HepG2 (cell line): Measurements from ENCODE around the gene CUL9. TPM values are rescaled to one million over a fixed set of nuclear protein-coding genes. Genes with fewer than 3 reads are reported as not detected.

Experiments
- HMG20B ChIP-seq: conservative IDR thresholded peaks from 2 replicates; pipeline ENCODE4 v1.6.1; 2016; ENCODE audit warnings: missing genetic modification reagents, missing compliant biosample characterization
- KDM1A ChIP-seq: IDR thresholded peaks from 2 replicates; pipeline ENCODE4 v1.6.1; 2016; ENCODE audit warnings: missing compliant biosample characterization
- KLF6 ChIP-seq: IDR thresholded peaks from 2 replicates; pipeline ENCODE4 v1.8.0; 2016; ENCODE audit warnings: missing biosample characterization, missing genetic modification reagents
- KMT2A ChIP-seq: sonication (generic); formaldehyde crosslinking; IDR thresholded peaks from 2 replicates; pipeline ENCODE4 v1.4.0; 2020; ENCODE audit warnings: missing genetic modification reagents
- MBNL3 ChIP-seq: fragments of 250-450 bp; sonication (Bioruptor Pico); conservative IDR thresholded peaks from 2 replicates; pipeline ENCODE4 v1.8.0; 2022; ENCODE audit warnings: mild to moderate bottlenecking, inconsistent platforms
- MED8 ChIP-seq: sonication (generic); formaldehyde crosslinking; IDR thresholded peaks from 2 replicates; pipeline ENCODE4 v1.8.1; 2023; ENCODE audit warnings: mild to moderate bottlenecking, missing genetic modification reagents; ENCODE audit not compliant: insufficient replicate concordance
- SNAI1 ChIP-seq: sonication (generic); formaldehyde crosslinking; IDR thresholded peaks from 2 replicates; pipeline ENCODE4 v1.5.0; 2020; ENCODE audit warnings: mild to moderate bottlenecking, missing genetic modification reagents, borderline replicate concordance
- SUZ12 ChIP-seq: fragments of 150-350 bp; IDR thresholded peaks from 2 replicates; pipeline ENCODE4 v1.6.1; 2014; ENCODE audit warnings: low read depth, low read length
- TARDBP ChIP-seq: sonication (generic); formaldehyde crosslinking; IDR thresholded peaks from 2 replicates; pipeline ENCODE4 v1.8.0; 2022; ENCODE audit warnings: mild to moderate bottlenecking, missing genetic modification reagents
- TBX2 ChIP-seq: sonication (generic); formaldehyde crosslinking; IDR thresholded peaks from 2 replicates; pipeline ENCODE4 v1.5.0; 2020; ENCODE audit warnings: missing genetic modification reagents, mild to moderate bottlenecking, borderline replicate concordance
- ZNF17 ChIP-seq: sonication (generic); formaldehyde crosslinking; IDR thresholded peaks from 2 replicates; pipeline ENCODE4 v1.5.0; 2020; ENCODE audit warnings: mild to moderate bottlenecking, missing genetic modification reagents
- ZNF225 ChIP-seq: sonication (generic); formaldehyde crosslinking; IDR thresholded peaks from 2 replicates; pipeline ENCODE4 v1.4.0; 2020; ENCODE audit warnings: mild to moderate bottlenecking, missing genetic modification reagents
- ZNF253 ChIP-seq: sonication (generic); formaldehyde crosslinking; IDR thresholded peaks from 2 replicates; pipeline ENCODE4 v1.8.0; 2022; ENCODE audit warnings: mild to moderate bottlenecking, missing genetic modification reagents, borderline replicate concordance
- ZNF335 ChIP-seq: sonication (generic); formaldehyde crosslinking; IDR thresholded peaks from 2 replicates; pipeline ENCODE4 v1.4.0; 2020; ENCODE audit warnings: missing genetic modification reagents
- ZNF569 ChIP-seq: sonication (generic); formaldehyde crosslinking; IDR thresholded peaks from 2 replicates; pipeline ENCODE4 v1.5.0; 2020; ENCODE audit warnings: mild to moderate bottlenecking, missing genetic modification reagents, moderate library complexity, borderline replicate concordance
- ZNF703 ChIP-seq: sonication (generic); formaldehyde crosslinking; IDR thresholded peaks from 2 replicates; pipeline ENCODE4 v1.5.1; 2020; ENCODE audit warnings: missing genetic modification reagents, mild to moderate bottlenecking, moderate library complexity, borderline replicate concordance
- polyA plus RNA-seq, 8 experiments: library from polyadenylated mRNA; depleted of rRNA in 3 of 8; stranded (reverse) in 7 of 8; unstranded in 1 of 8; fragments of >200 nt; fragmentation: Illumina TruSeq in 4 of 8; extraction: Trizol in 4 of 8; gene quantifications; 2 replicates each; pipeline versions ENCODE4 v1.2.1 to v1.2.3, GENCODE V29; 2011 to 2016; ENCODE audit warnings: low read depth in 4 of 8, missing spikeins in 1 of 8, mixed read lengths in 1 of 8; ENCODE audit not compliant: insufficient read depth in 1 of 8
- total RNA-seq, 5 experiments: library from RNA; depleted of rRNA; stranded (reverse); fragments of >200 nt; fragmentation: Illumina TruSeq; extraction: Trizol; gene quantifications; 2 replicates each; pipeline ENCODE4 v1.2.3, GENCODE V29; 2016; ENCODE audit warnings: low read depth in 1 of 5
- TF ChIP-seq, protein P1 (sequence below): sonication (generic); formaldehyde crosslinking; IDR thresholded peaks from 2 replicates; pipeline ENCODE4 v1.4.0; 2020; ENCODE audit warnings: mild to moderate bottlenecking, missing genetic modification reagents
- TF ChIP-seq, protein P2 (sequence below): sonication (generic); formaldehyde crosslinking; IDR thresholded peaks from 2 replicates; pipeline ENCODE4 v1.8.1; 2022; ENCODE audit warnings: mild to moderate bottlenecking, missing genetic modification reagents
- TF ChIP-seq, protein P3 (sequence below): sonication (generic); formaldehyde crosslinking; IDR thresholded peaks from 2 replicates; pipeline ENCODE4 v1.5.1; 2020; ENCODE audit warnings: mild to moderate bottlenecking, missing genetic modification reagents, borderline replicate concordance
- TF ChIP-seq, protein P4 (sequence below): sonication (generic); formaldehyde crosslinking; IDR thresholded peaks from 2 replicates; pipeline ENCODE4 v1.4.0; 2020; ENCODE audit warnings: missing genetic modification reagents, borderline replicate concordance
- TF ChIP-seq, protein P5 (sequence below): sonication (generic); formaldehyde crosslinking; IDR thresholded peaks from 2 replicates; pipeline ENCODE4 v1.5.0; 2020; ENCODE audit warnings: missing genetic modification reagents

The CUL9 gene
- total and polyA plus RNA-seq, 2 of the 13 experiments (the other 11 are each of a cell fraction or from before 2014, with no cell fraction given): 11.4 to 13.7 TPM

DNA sequence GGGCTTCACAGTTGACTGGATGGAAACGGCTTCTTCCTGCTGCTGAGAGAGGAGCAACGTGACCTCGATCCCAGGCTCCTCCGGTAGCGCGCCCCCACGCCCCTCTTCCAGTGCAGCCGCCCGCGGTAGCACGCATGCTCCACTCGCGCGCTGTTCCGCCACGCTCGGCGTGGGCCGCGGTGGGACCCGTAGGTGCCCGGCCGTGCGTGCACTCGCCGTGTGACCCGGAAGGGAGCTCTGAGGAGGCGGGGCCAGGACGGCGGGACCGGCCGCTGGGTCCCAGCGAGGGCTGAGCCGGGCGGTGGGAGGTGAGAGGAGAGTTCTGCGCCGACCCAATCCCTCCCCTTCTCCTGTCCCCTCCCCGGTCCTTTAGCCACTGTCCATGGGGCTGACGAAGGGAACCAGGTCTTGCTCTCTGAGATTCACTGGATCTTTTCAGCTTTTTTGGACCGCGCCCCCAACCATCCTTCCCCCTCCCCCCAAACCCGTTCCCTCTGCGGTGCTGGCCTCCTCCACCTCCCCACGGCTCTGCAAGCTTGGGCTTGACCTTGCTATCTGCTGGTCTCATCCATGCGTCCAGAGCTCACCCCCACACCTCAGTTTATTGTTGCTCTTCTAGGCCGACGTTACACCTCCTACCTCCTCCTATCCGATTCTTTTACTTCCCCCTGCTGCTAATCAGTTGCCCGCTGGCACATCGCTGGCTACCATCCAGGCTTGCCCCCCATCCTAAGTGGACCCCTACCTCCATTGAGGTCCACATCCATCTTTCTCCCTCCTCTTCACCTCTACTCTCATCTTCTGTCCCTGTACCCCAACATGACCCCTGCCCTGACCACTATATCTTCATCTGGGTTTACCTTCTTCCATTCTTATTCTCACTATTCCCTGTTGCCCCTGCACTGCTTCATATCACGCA, at the start of gene CUL9 (continued):
- no peak for TF ChIP-seq ZNF569 (CRISPR knock-in tag)
- TF ChIP-seq, protein P1, sequence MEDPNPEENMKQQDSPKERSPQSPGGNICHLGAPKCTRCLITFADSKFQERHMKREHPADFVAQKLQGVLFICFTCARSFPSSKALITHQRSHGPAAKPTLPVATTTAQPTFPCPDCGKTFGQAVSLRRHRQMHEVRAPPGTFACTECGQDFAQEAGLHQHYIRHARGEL: 0 out of 2 replicates have a peak, but pooled peaks have one; percentile 34
- TF ChIP-seq TARDBP (CRISPR knock-in tag): peak; percentile 96
- TF ChIP-seq ZNF335 (CRISPR knock-in tag): peak; percentile 82
- TF ChIP-seq ZNF225 (CRISPR knock-in tag): peak; percentile 41; the same call in 1 of the 2 replicates
- no peak for TF ChIP-seq HMG20B (CRISPR knock-in tag)
- TF ChIP-seq SUZ12: no peak
- TF ChIP-seq ZNF703 (CRISPR knock-in tag): no peak
- TF ChIP-seq, protein P2, sequence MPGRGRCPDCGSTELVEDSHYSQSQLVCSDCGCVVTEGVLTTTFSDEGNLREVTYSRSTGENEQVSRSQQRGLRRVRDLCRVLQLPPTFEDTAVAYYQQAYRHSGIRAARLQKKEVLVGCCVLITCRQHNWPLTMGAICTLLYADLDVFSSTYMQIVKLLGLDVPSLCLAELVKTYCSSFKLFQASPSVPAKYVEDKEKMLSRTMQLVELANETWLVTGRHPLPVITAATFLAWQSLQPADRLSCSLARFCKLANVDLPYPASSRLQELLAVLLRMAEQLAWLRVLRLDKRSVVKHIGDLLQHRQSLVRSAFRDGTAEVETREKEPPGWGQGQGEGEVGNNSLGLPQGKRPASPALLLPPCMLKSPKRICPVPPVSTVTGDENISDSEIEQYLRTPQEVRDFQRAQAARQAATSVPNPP (CRISPR knock-in tag): peak; percentile 15; the same call in 1 of the 2 replicates
- no peak for TF ChIP-seq ZNF253 (CRISPR knock-in tag)
- TF ChIP-seq, protein P3, sequence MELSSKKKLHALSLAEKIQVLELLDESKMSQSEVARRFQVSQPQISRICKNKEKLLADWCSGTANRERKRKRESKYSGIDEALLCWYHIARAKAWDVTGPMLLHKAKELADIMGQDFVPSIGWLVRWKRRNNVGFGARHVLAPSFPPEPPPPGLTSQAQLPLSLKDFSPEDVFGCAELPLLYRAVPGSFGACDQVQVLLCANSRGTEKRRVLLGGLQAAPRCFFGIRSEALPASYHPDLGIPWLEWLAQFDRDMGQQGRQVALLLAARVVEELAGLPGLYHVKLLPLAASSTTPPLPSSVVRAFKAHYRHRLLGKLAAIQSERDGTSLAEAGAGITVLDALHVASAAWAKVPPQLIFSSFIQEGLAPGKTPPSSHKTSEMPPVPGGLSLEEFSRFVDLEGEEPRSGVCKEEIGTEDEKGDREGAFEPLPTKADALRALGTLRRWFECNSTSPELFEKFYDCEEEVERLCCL (CRISPR knock-in tag): no peak
- peak; percentile 33; the same call in 1 of the 2 replicates for TF ChIP-seq KDM1A (CRISPR knock-in tag)
- TF ChIP-seq, protein P4, sequence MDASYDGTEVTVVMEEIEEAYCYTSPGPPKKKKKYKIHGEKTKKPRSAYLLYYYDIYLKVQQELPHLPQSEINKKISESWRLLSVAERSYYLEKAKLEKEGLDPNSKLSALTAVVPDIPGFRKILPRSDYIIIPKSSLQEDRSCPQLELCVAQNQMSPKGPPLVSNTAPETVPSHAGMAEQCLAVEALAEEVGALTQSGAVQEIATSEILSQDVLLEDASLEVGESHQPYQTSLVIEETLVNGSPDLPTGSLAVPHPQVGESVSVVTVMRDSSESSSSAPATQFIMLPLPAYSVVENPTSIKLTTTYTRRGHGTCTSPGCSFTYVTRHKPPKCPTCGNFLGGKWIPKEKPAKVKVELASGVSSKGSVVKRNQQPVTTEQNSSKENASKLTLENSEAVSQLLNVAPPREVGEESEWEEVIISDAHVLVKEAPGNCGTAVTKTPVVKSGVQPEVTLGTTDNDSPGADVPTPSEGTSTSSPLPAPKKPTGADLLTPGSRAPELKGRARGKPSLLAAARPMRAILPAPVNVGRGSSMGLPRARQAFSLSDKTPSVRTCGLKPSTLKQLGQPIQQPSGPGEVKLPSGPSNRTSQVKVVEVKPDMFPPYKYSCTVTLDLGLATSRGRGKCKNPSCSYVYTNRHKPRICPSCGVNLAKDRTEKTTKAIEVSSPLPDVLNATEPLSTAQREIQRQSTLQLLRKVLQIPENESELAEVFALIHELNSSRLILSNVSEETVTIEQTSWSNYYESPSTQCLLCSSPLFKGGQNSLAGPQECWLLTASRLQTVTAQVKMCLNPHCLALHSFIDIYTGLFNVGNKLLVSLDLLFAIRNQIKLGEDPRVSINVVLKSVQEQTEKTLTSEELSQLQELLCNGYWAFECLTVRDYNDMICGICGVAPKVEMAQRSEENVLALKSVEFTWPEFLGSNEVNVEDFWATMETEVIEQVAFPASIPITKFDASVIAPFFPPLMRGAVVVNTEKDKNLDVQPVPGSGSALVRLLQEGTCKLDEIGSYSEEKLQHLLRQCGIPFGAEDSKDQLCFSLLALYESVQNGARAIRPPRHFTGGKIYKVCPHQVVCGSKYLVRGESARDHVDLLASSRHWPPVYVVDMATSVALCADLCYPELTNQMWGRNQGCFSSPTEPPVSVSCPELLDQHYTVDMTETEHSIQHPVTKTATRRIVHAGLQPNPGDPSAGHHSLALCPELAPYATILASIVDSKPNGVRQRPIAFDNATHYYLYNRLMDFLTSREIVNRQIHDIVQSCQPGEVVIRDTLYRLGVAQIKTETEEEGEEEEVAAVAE (CRISPR knock-in tag): peak; percentile 93
- 0 out of 2 replicates have a peak, but pooled peaks have one; percentile 29 for TF ChIP-seq KLF6 (CRISPR knock-in tag)
- peak; percentile 70 for TF ChIP-seq MED8
- TF ChIP-seq KMT2A (CRISPR knock-in tag): peak; percentile 96
- no peak for TF ChIP-seq SNAI1 (CRISPR knock-in tag)
- TF ChIP-seq MBNL3 (CRISPR knock-in tag): no peak
- TF ChIP-seq TBX2 (CRISPR knock-in tag): peak; percentile 91
- no peak for TF ChIP-seq ZNF17 (CRISPR knock-in tag)
- TF ChIP-seq, protein P5, sequence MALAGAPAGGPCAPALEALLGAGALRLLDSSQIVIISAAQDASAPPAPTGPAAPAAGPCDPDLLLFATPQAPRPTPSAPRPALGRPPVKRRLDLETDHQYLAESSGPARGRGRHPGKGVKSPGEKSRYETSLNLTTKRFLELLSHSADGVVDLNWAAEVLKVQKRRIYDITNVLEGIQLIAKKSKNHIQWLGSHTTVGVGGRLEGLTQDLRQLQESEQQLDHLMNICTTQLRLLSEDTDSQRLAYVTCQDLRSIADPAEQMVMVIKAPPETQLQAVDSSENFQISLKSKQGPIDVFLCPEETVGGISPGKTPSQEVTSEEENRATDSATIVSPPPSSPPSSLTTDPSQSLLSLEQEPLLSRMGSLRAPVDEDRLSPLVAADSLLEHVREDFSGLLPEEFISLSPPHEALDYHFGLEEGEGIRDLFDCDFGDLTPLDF: no peak; the same call in none of the 2 replicates
